Mesenchymal stem cell (in vitro differentiated cells and primary cell): ENCODE data around the gene RTN1.

ENCODE experiments used
- DNase-seq: peaks from one replicate; pipeline ENCODE4 v3.0.0-alpha.2; 2013
- H2AFZ ChIP-seq: one replicate; pipeline ENCODE4 v1.6.1; 2013; ENCODE audit warnings: low read depth, mild to moderate bottlenecking, control low read depth, inconsistent platforms, low read length, moderate library complexity
- H2AK5ac ChIP-seq: 2 replicates; pipeline ENCODE4 v1.6.1; 2013; ENCODE audit warnings: low read length, moderate library complexity, mild to moderate bottlenecking, inconsistent platforms; ENCODE audit not compliant: severe bottlenecking
- H2BK120ac ChIP-seq: one replicate; pipeline ENCODE4 v1.6.1; 2013; ENCODE audit warnings: low read depth, mild to moderate bottlenecking, inconsistent platforms, low read length, moderate library complexity
- H2BK12ac ChIP-seq, 2 experiments: one replicate each; pipeline ENCODE4 v1.6.1; 2013; ENCODE audit warnings: inconsistent platforms in 2 of 2, low read length in 2 of 2, mild to moderate bottlenecking in 2 of 2, moderate library complexity in 2 of 2, control low read depth in 1 of 2
- H2BK15ac ChIP-seq: one replicate; pipeline ENCODE4 v1.6.1; 2013; ENCODE audit warnings: mild to moderate bottlenecking, low read depth, inconsistent platforms; ENCODE audit not compliant: poor library complexity, severe bottlenecking
- H2BK5ac ChIP-seq: 2 replicates; pipeline ENCODE4 v1.6.1; 2013; ENCODE audit warnings: low read depth, mild to moderate bottlenecking, low read length, control low read depth, inconsistent platforms; ENCODE audit not compliant: poor library complexity, severe bottlenecking
- H3K14ac ChIP-seq, 2 experiments: one replicate each; pipeline ENCODE4 v1.6.1; 2013; ENCODE audit warnings: inconsistent platforms in 2 of 2, low read length in 2 of 2, control low read depth in 1 of 2, mild to moderate bottlenecking in 1 of 2, moderate library complexity in 1 of 2
- H3K18ac ChIP-seq, 2 experiments: one replicate each; pipeline ENCODE4 v1.6.1; 2013; ENCODE audit warnings: inconsistent platforms in 2 of 2, low read length in 2 of 2, control low read depth in 1 of 2, low read depth in 1 of 2, mild to moderate bottlenecking in 1 of 2
- H3K23ac ChIP-seq, 2 experiments: one replicate each; pipeline ENCODE4 v1.6.1; 2013; ENCODE audit warnings: inconsistent platforms in 2 of 2, low read length in 2 of 2, mild to moderate bottlenecking in 2 of 2, moderate library complexity in 2 of 2, control low read depth in 1 of 2
- H3K27ac ChIP-seq: 2 replicates; pipeline ENCODE4 v1.5.1; 2013; ENCODE audit warnings: mild to moderate bottlenecking, moderate library complexity, low read length, control low read depth, inconsistent platforms; ENCODE audit not compliant: poor library complexity, severe bottlenecking
- H3K27me3 ChIP-seq, 2 experiments: 2 replicates each; pipeline versions ENCODE4 v1.6.1 to v1.7.0; 2013; ENCODE audit warnings: low read length in 2 of 2, mild to moderate bottlenecking in 2 of 2, moderate library complexity in 2 of 2, control low read depth in 1 of 2, inconsistent platforms in 1 of 2; ENCODE audit not compliant: control insufficient read depth in 1 of 2, insufficient read depth in 1 of 2
- H3K36me3 ChIP-seq, 2 experiments: 2 replicates each; pipeline versions ENCODE4 v1.6.1 to v1.7.0; 2013; ENCODE audit warnings: low read length in 2 of 2, control low read depth in 1 of 2, inconsistent platforms in 1 of 2, low read depth in 1 of 2, mild to moderate bottlenecking in 1 of 2; ENCODE audit not compliant: insufficient read depth in 2 of 2, control insufficient read depth in 1 of 2
- H3K4ac ChIP-seq, 2 experiments: one replicate each; pipeline ENCODE4 v1.6.1; 2013; ENCODE audit warnings: inconsistent platforms in 2 of 2, low read length in 2 of 2, mild to moderate bottlenecking in 2 of 2, moderate library complexity in 2 of 2, control low read depth in 1 of 2, low read depth in 1 of 2
- H3K4me1 ChIP-seq: 2 replicates; pipeline ENCODE4 v1.6.1; 2013; ENCODE audit warnings: low read depth, low read length, control low read depth; ENCODE audit not compliant: control insufficient read depth, insufficient read depth
- H3K4me2 ChIP-seq: 2 replicates; pipeline ENCODE4 v1.6.1; 2013; ENCODE audit warnings: low read length, mild to moderate bottlenecking, inconsistent platforms; ENCODE audit not compliant: poor library complexity, severe bottlenecking
- H3K4me3 ChIP-seq, 2 experiments: 2 replicates each; pipeline versions ENCODE4 v1.5.1 to v1.7.0; 2013; ENCODE audit warnings: low read length in 2 of 2, mild to moderate bottlenecking in 2 of 2, control low read depth in 1 of 2, low read depth in 1 of 2; ENCODE audit not compliant: insufficient read depth in 1 of 2
- H3K79me1 ChIP-seq: replicated peaks from 2 replicates; pipeline ENCODE4 v1.6.1; 2013; ENCODE audit warnings: mild to moderate bottlenecking, control low read depth, low read length, inconsistent platforms; ENCODE audit not compliant: poor library complexity, severe bottlenecking
- H3K9ac ChIP-seq: 2 replicates; pipeline ENCODE4 v1.7.0; 2013; ENCODE audit warnings: mild to moderate bottlenecking, low read length, moderate library complexity
- H3K9me3 ChIP-seq: 2 replicates; pipeline ENCODE4 v1.7.0; 2013; ENCODE audit warnings: mild to moderate bottlenecking, low read length; ENCODE audit not compliant: control insufficient read depth
- H4K8ac ChIP-seq: one replicate; pipeline ENCODE4 v1.6.1; 2013; ENCODE audit warnings: inconsistent platforms, mild to moderate bottlenecking, low read length, moderate library complexity
- H4K91ac ChIP-seq: one replicate; pipeline ENCODE4 v1.6.1; 2013; ENCODE audit warnings: mild to moderate bottlenecking, low read length, inconsistent platforms
- WGBS: methylation state at CpG from one replicate; pipeline ENCODE4 v1.1.7; 2013; ENCODE audit warnings: mixed read lengths; 5-methylcytosine and 5-hydroxymethylcytosine counted together

Gene RTN1

GRCh38 chr14:59585891-59586554 lies 284.6 kb downstream of the RTN1 start:
- WGBS, result 81% methylated on average over 6 of the region's 10 CpGs
- no peak overlapping the region for H2BK12ac ChIP-seq
- no peak overlapping the region for H2BK15ac ChIP-seq
- no peak overlapping the region for H3K4me2 ChIP-seq
- no peak overlapping the region for H2AFZ ChIP-seq
- no peak overlapping the region for H4K91ac ChIP-seq
- H4K8ac ChIP-seq, result no peak overlapping the region
- no peak overlapping the region for H3K23ac ChIP-seq
- no peak overlapping the region for H2BK5ac ChIP-seq
- no peaks in the 10 kb centered on the region for H3K9me3 ChIP-seq
- no peak overlapping the region for H3K4ac ChIP-seq
- no peak overlapping the region for H3K14ac ChIP-seq
- H3K4me3 ChIP-seq, result no peak overlapping the region
- peak overlapping the region in 1 of 2 experiments; percentile 21 for H3K18ac ChIP-seq
- H3K9ac ChIP-seq, result no peak overlapping the region
- no peak overlapping the region for H2AK5ac ChIP-seq
- DNase-seq, result peak; percentile 82
- H3K27me3 ChIP-seq, result no peaks in the 10 kb centered on the region
- H3K79me1 ChIP-seq, result no peaks in the 10 kb centered on the region
- no peaks in the 10 kb centered on the region for H3K4me1 ChIP-seq
- no peak overlapping the region for H2BK120ac ChIP-seq
- no peaks in the 10 kb centered on the region for H3K36me3 ChIP-seq
- no peak overlapping the region for H3K27ac ChIP-seq

GRCh38 chr14:59583755-59584154 lies 286.8 kb downstream of the RTN1 start:
- Histone ChIP-seq H2AK5ac (no peak overlapping the region), H3K23ac (no peak overlapping the region), H3K9me3 (no peaks in the 10 kb centered on the region), H2BK5ac (no peak overlapping the region), H4K8ac (no peak overlapping the region), H3K4me3 (no peak overlapping the region), H3K27ac (no peak overlapping the region), H3K14ac (no peak overlapping the region), H2BK120ac (no peak overlapping the region), H3K4me1 (no peaks in the 10 kb centered on the region), H2BK12ac (peak overlapping the region in 1 of 2 experiments; percentile 29), H3K4me2 (no peak overlapping the region), H3K9ac (no peak overlapping the region), H3K4ac (no peak overlapping the region), H2BK15ac (no peak overlapping the region), H3K79me1 (no peaks in the 10 kb centered on the region), H2AFZ (no peak overlapping the region), H3K36me3 (no peaks in the 10 kb centered on the region), H3K27me3 (no peaks in the 10 kb centered on the region), H4K91ac (no peak overlapping the region), H3K18ac (no peak overlapping the region)
- WGBS, result 72% methylated on average over 2 of the region's 2 CpGs
- DNase-seq, result no peak

GRCh38 chr14:59582845-59583509 lies 287.6 kb downstream of the RTN1 start:
- no peak overlapping the region for H2BK15ac ChIP-seq
- no peak overlapping the region for H3K4me2 ChIP-seq
- H3K4ac ChIP-seq, result no peak overlapping the region
- no peak overlapping the region for H4K8ac ChIP-seq
- H3K23ac ChIP-seq, result no peak overlapping the region
- no peak overlapping the region for H2BK12ac ChIP-seq
- H3K18ac ChIP-seq, result no peak overlapping the region
- H3K27me3 ChIP-seq, result peaks cover 0 to 4% of the 10 kb centered on the region in 2 experiments
- H4K91ac ChIP-seq, result no peak overlapping the region
- no peaks in the 10 kb centered on the region for H3K36me3 ChIP-seq
- H2AK5ac ChIP-seq, result no peak overlapping the region
- DNase-seq, result peak; percentile 17
- H3K79me1 ChIP-seq, result no peaks in the 10 kb centered on the region
- WGBS, result 87% methylated on average over 21 of the region's 23 CpGs
- H3K4me1 ChIP-seq, result no peaks in the 10 kb centered on the region
- H3K27ac ChIP-seq, result no peak overlapping the region
- no peaks in the 10 kb centered on the region for H3K9me3 ChIP-seq
- no peak overlapping the region for H3K9ac ChIP-seq
- H3K4me3 ChIP-seq, result no peak overlapping the region
- no peak overlapping the region for H3K14ac ChIP-seq
- no peak overlapping the region for H2BK5ac ChIP-seq
- H2BK120ac ChIP-seq, result no peak overlapping the region
- no peak overlapping the region for H2AFZ ChIP-seq

- no CpG with 5 or more reads among the region's 3 CpGs for WGBS
- no peak overlapping the region for H4K8ac ChIP-seq
- no peak overlapping the region for H3K27ac ChIP-seq
- H4K91ac ChIP-seq, result no peak overlapping the region
- H2AFZ ChIP-seq, result no peak overlapping the region
- no peaks in the 10 kb centered on the region for H3K36me3 ChIP-seq
- no peak overlapping the region for H2BK5ac ChIP-seq
- no peak overlapping the region for H2BK120ac ChIP-seq
- no peak overlapping the region for H2BK15ac ChIP-seq
- no peak overlapping the region for H2BK12ac ChIP-seq
- H3K18ac ChIP-seq, result no peak overlapping the region
- H3K9ac ChIP-seq, result no peak overlapping the region
- DNase-seq, result peak; percentile 19
- H3K27me3 ChIP-seq, result peaks cover 0 to 7% of the 10 kb centered on the region in 2 experiments
- H2AK5ac ChIP-seq, result no peak overlapping the region
- no peak overlapping the region for H3K4ac ChIP-seq
- H3K23ac ChIP-seq, result no peak overlapping the region
- no peaks in the 10 kb centered on the region for H3K9me3 ChIP-seq
- H3K4me1 ChIP-seq, result no peaks in the 10 kb centered on the region
- no peaks in the 10 kb centered on the region for H3K79me1 ChIP-seq
- H3K4me2 ChIP-seq, result no peak overlapping the region
- no peak overlapping the region for H3K4me3 ChIP-seq
- no peak overlapping the region for H3K14ac ChIP-seq
Observed at GRCh38 chr14:59582161-59582560, 288.4 kb downstream of the RTN1 start.
